ENCODE measurements around the gene FAM13A.

Gene FAM13A

DNA sequence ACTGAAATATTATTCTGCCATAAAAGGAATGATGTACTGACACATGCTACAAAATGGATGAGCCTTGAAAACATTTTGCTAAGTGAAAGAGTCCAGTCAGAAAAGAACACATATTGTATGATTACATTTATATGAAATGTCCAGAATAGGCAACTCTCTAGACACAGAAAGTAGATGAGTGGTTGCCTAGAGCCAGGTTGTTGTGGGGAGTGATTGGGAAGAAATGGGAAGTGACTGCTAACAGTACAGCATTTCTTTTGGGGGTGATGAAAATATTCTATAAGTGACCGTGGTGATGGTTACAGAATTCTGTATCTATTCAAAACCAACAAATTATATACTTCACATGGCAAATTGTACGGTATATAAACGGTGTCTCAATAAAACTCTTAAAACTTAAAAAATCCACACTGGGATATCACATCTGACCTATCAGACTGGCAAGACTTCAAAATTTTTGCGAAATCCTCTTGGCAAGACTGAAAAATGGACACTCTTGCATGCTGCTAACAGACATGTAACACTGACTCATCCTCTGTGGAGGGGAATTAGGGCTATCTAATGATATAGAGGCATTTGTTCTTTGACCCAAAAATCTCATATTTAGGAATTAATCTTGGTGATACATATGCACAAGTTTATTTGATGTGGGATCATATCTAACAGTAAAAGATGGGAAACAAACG is 71.8 kb downstream of the FAM13A start:
- Histone ChIP-seq H3K9me3 (no peaks in the 10 kb centered on the region), H3K27ac (no peak overlapping the region), H3K4me3 (ENCODE audit: low read depth in 1 of 2, low read length in 1 of 2) (no peak overlapping the region), H3K4me1 (ENCODE audit: control insufficient read depth in 1 of 2, insufficient read depth in 1 of 2, low read depth in 1 of 2, low read length in 1 of 2) (no peaks in the 10 kb centered on the region), H3K27me3 (no peaks in the 10 kb centered on the region), H3K36me3 (no peaks in the 10 kb centered on the region)
- no peak for TF ChIP-seq CTCF (IDR thresholded peaks at IDR 0.05)

DNA sequence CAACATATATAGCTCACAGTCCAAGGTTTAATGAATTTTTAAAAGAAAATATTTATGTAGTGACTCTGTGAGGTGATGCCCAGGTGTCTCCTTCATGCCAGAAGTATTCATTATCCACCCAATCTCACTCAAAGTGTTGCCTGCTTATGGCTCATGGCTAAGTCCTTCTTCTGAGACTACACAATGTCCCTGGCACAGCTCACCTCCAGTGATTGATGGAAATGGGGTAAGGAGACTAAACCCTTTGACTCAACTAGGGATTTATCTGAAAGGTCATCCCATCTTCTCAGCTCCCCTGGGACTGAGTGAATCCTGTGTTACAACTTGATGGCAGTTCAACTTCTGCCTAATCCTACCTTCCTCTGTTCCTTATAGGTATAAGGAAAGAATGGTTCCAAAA is 74.2 kb downstream of the FAM13A start:
- no peak for TF ChIP-seq CTCF (IDR thresholded peaks at IDR 0.05)

GRCh38 chr4:88981993-88982392 is 75.0 kb downstream of the FAM13A start:
- Histone ChIP-seq H3K36me3 (no peaks in the 10 kb centered on the region), H3K4me1 (ENCODE audit: control insufficient read depth in 1 of 2, insufficient read depth in 1 of 2, low read depth in 1 of 2, low read length in 1 of 2) (no peaks in the 10 kb centered on the region), H3K27ac (no peak overlapping the region), H3K4me3 (ENCODE audit: low read depth in 1 of 2, low read length in 1 of 2) (no peak overlapping the region), H3K27me3 (no peaks in the 10 kb centered on the region), H3K9me3 (no peaks in the 10 kb centered on the region)
- no peak for TF ChIP-seq CTCF (IDR thresholded peaks at IDR 0.05)

More for the DNA sequence above, 74.2 kb downstream of the FAM13A start:
- Histone ChIP-seq H3K4me1 (ENCODE audit: control insufficient read depth in 1 of 2, insufficient read depth in 1 of 2, low read depth in 1 of 2, low read length in 1 of 2) (no peaks in the 10 kb centered on the region), H3K27ac (no peak overlapping the region), H3K36me3 (no peaks in the 10 kb centered on the region), H3K4me3 (ENCODE audit: low read depth in 1 of 2, low read length in 1 of 2) (no peak overlapping the region), H3K27me3 (no peaks in the 10 kb centered on the region), H3K9me3 (no peaks in the 10 kb centered on the region)

DNA sequence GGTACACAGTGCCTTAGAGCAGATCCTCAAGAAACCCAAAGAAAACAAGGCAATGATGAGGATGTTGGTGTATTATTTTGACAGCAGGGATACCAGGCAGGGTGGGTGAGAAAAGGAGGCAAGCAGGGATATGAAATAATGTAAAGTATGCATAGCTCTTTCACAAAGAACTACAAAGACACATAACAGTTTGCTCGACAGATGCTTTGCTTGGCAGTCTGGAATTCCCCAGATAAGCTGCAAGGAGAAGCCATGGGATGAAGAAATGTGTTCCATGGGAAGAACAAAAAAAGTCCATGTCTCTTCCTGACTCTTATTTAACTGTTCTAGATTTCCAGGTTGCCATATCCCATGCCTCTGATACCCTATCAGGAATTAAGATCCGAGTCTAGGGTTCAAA is 75.4 kb downstream of the FAM13A start:
- Histone ChIP-seq H3K9me3 (no peaks in the 10 kb centered on the region), H3K4me1 (ENCODE audit: control insufficient read depth in 1 of 2, insufficient read depth in 1 of 2, low read depth in 1 of 2, low read length in 1 of 2) (no peaks in the 10 kb centered on the region), H3K36me3 (no peaks in the 10 kb centered on the region), H3K27me3 (no peaks in the 10 kb centered on the region), H3K27ac (no peak overlapping the region), H3K4me3 (ENCODE audit: low read depth in 1 of 2, low read length in 1 of 2) (no peak overlapping the region)
- no peak for TF ChIP-seq CTCF (IDR thresholded peaks at IDR 0.05)

DNA sequence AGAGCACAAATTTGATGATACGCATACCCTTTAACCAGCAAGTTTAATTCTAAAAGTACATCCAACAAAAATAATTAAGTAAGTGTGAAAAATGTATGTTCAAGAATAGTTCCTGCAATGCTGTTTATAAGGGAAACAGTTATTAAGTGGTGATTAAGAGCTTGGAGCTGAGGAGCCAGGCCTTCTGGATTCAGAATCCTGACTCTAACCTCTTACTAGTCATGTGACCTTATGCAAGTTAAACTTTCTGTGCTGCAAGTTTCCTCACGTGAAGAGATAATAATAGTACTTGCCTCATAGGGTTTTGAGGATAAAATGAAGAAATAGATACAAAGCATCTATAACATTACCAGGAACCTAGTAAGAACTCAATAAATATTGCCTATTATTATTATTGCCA is 77.7 kb downstream of the FAM13A start:
- Histone ChIP-seq H3K9me3 (no peaks in the 10 kb centered on the region), H3K27ac (no peak overlapping the region), H3K4me1 (ENCODE audit: control insufficient read depth in 1 of 2, insufficient read depth in 1 of 2, low read depth in 1 of 2, low read length in 1 of 2) (no peaks in the 10 kb centered on the region), H3K36me3 (no peaks in the 10 kb centered on the region), H3K4me3 (ENCODE audit: low read depth in 1 of 2, low read length in 1 of 2) (no peak overlapping the region), H3K27me3 (no peaks in the 10 kb centered on the region)
- TF ChIP-seq CTCF (IDR thresholded peaks at IDR 0.05): no peak

DNA sequence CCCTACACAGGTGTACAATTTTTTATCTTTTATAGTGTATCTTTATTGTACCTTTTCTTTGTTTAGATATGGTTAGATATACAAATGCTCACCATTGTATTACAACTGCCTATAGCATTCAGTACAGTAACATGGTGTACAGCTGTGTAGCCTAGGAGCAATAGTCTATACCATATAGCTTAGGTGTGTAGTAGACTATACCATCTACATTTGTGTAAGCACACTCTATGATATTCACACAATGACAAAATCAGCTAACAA is 80.3 kb downstream of the FAM13A start:
- no peak for TF ChIP-seq CTCF (IDR thresholded peaks at IDR 0.05)
- no peaks in the 10 kb centered on the region for H3K9me3 ChIP-seq
- no peaks in the 10 kb centered on the region for H3K27me3 ChIP-seq
- no peaks in the 10 kb centered on the region for H3K4me1 ChIP-seq (ENCODE audit: control insufficient read depth in 1 of 2, insufficient read depth in 1 of 2, low read depth in 1 of 2, low read length in 1 of 2)
- H3K27ac ChIP-seq: no peak overlapping the region
- H3K36me3 ChIP-seq: no peaks in the 10 kb centered on the region
- no peak overlapping the region for H3K4me3 ChIP-seq (ENCODE audit: low read depth in 1 of 2, low read length in 1 of 2)

Measured in neutrophil (primary cell).